KBM-7 (cell line): ENCODE results near the gene UGT1A4.

Experiments used
- DNase-seq: peaks from one replicate; pipeline ENCODE4 v3.0.0-alpha.2; 2015
- in situ Hi-C: fragments of 300-500 bp; cut with MboI; formaldehyde crosslinking; loops from 2 replicates; pipeline ENCODE4 v1.14.3; 2020; ENCODE audit warnings: low sequenced_read_pairs, low pct_unique_long_range_greater_than_20kb, mixed read lengths

UGT1A4 gene

GRCh38 chr2:233818639-233819621 is 100.4 kb downstream of the UGT1A4 start:
- in situ Hi-C loops = no loop called here
- DNase-seq = no peak

DNA sequence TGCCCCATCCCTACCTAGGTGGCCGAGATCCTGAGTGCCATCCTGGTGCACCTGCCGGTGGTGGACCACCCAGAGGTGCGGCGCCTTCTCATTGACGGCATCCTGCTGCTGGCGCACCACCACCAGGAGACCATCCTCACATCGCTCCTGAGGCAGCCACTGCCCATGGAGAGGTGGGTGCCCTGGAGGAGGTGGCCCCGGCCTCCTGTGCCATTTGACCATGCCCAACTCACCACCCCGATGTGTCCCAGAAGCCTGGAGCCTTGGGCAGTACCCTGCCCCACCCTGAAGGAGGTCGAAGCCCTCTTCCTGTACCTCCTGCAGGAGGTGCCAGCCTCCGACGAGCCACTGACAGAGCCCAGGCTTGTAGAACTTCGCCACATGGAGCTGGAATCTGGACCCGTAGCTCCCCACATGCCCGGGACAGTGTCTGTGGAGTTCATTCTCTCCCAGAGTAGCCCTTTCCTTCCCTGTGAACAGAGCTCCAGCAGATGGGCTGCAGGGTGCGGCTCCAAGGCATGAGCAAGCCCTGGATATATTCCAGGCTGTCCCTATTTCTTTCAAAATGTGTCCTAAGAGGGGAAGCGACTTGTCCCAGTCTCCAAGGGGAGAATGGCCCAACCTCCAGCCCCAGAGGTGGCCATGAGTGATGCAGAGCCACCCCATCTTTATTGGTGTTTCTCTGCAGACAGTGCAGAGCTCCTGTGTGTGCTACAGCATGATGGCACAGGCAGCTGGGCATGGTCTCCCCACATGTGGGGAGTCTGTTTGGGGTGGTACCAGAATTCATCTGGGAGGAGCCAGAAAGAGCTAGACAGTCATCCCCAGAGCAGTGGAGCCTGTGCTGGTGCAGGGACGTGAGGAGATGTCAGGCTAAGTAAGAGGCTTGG is 101.6 kb downstream of the UGT1A4 start:
- DNase-seq = no peak
- in situ Hi-C loops = no loop called here

DNA sequence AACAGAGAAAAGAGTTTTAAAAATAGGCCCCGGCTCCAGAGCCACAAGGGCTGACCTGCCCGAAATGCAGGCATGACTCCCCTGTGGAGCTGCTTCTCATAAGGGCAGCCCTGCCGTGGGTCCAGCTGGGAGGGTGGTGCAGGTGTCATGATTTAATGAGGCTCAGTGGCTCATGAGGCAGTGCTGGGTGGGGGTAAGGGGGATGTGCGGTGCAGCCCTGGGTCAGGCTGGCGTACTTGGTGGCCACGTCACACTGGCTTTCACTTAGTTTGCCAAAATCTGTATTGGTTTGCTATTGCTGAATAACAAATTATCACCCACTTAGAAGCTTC is 102.2 kb downstream of the UGT1A4 start:
- DNase-seq = no peak
- in situ Hi-C loops = no loop called here

- in situ Hi-C loops = no loop called here
- no peak for DNase-seq
These were observed 102.7 kb downstream of the UGT1A4 start for GRCh38 chr2:233821196-233821595.

- no peak for DNase-seq
- in situ Hi-C loops = no loop called here
These were observed 103.2 kb downstream of the UGT1A4 start for GRCh38 chr2:233821709-233822100.

DNA sequence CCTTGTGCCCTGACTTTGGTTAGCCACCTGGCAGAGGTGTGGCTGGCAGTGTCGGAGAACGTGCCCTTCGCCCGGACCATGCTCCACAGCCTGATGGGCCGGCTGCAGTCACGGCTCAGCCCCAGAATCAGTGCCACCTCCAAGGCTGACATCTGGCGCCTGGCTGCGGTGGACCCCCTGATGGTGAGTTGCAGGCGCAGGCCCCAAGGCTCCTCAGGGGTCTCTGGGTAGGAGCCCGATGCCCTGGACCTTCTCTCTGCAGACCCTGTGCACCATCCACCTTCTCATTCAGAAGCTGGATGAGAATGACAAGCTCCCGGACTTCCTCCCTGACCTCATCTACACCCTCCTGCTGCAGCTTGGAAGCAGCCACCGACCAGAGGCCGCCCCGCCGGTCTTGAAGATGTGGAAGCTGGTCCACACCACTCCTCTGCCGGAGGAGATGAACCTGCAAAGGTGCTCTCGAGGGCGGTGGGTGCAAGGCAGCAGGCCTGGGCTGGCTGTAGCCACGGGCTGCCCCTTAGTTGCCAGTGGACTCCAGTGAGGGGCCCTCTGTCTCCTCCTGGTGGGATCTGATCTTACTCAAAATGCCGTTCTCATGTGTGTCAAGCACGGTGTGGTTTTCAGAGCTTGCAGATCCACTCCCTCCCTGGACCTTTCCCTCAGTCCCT is 103.7 kb downstream of the UGT1A4 start:
- in situ Hi-C loops = no loop called here
- no peak for DNase-seq
